GM12878 (cell line): ENCODE results near the gene JADE3. TPM values are rescaled to one million over a fixed set of nuclear protein-coding genes. Genes with fewer than 3 reads are reported as not detected.

ENCODE experiments used
- ATAC-seq: fragments of 200-7000 bp; cut with Tn5 transposase; 3 replicates; pipeline ENCODE4 v1.9.1; 2020; ENCODE audit warnings: mild to moderate bottlenecking, moderate library complexity
- BruUV-seq: library from RNA; stranded (reverse); fragments of 400-500 nt; replicated peaks from 2 replicates; lab custom pipeline; 2021; lab: Mats Ljungman, UMichigan
- CTCF ChIA-PET: fragments of 300-600 bp; sonication (Branson Sonifier 250); formaldehyde crosslinking; extraction: SDS; loops from one replicate; lab custom pipeline; 2021; ENCODE audit warnings: inconsistent platforms; lab: Yijun Ruan, JAX
- POLR2A ChIA-PET: fragments of 350-600 bp; formaldehyde crosslinking; extraction: SDS; loops from one replicate; lab custom pipeline; 2021; ENCODE audit warnings: inconsistent platforms; lab: Charles Lee
- RAD21 ChIA-PET: fragments of 300-600 bp; sonication (Branson Sonifier 250); formaldehyde crosslinking; loops from one replicate; lab custom pipeline; 2023; ENCODE audit warnings: antibody characterized with exemption; ENCODE audit not compliant: unreplicated experiment; lab: Charles Lee
- SMC1A ChIA-PET: fragments of 300-600 bp; sonication (Branson Sonifier 250); formaldehyde crosslinking; loops from one replicate; lab custom pipeline; 2023; ENCODE audit not compliant: unreplicated experiment, uncharacterized antibody; lab: Charles Lee
- DNase-seq: peaks from one replicate; pipeline ENCODE4 v3.0.0-alpha.2; 2011; ENCODE audit warnings: low read depth, low spot score
- FAIRE-seq: peaks from 3 replicates; lab custom pipeline; 2011; peaks lifted over from hg19 to GRCh38; lab: Jason Lieb, UNC
- H2AFZ ChIP-seq: 2 replicates; pipeline ENCODE4 v1.6.0; 2011; ENCODE audit warnings: low read depth, low read length, control low read depth; ENCODE audit not compliant: control insufficient read depth
- H3K27ac ChIP-seq: 2 replicates; pipeline ENCODE4 v1.5.1; 2011; ENCODE audit warnings: control low read depth; ENCODE audit not compliant: control insufficient read depth, insufficient read depth
- H3K27me3 ChIP-seq, 2 experiments: replicated peaks in 1 of 2; 2 replicates each; pipeline versions ENCODE4 v1.6.0 to v1.6.1; 2011; ENCODE audit warnings: low read length in 1 of 2; ENCODE audit not compliant: control insufficient read depth in 2 of 2, insufficient read depth in 2 of 2
- H3K36me3 ChIP-seq, 2 experiments: 2 replicates each; pipeline ENCODE4 v1.5.1; 2011; ENCODE audit warnings: low read length in 1 of 2; ENCODE audit not compliant: control insufficient read depth in 2 of 2, insufficient read depth in 2 of 2
- H3K4me1 ChIP-seq: 2 replicates; pipeline ENCODE4 v1.6.1; 2011; ENCODE audit warnings: mild to moderate bottlenecking, low read length, moderate library complexity, mixed read lengths; ENCODE audit not compliant: control insufficient read depth, insufficient read depth
- H3K4me2 ChIP-seq: 2 replicates; pipeline ENCODE4 v1.6.0; 2011; ENCODE audit warnings: control low read depth; ENCODE audit not compliant: control insufficient read depth, insufficient read depth
- H3K4me3 ChIP-seq: fragments of 200-600 bp; sonication (generic); 2 replicates; pipeline ENCODE4 v1.5.1; 2016
- H3K79me2 ChIP-seq: 2 replicates; pipeline ENCODE4 v1.6.0; 2011; ENCODE audit warnings: low read length; ENCODE audit not compliant: control insufficient read depth, insufficient read depth
- H3K9ac ChIP-seq: 2 replicates; pipeline ENCODE4 v1.8.0; 2011; ENCODE audit warnings: low read length, control low read depth, mixed read lengths; ENCODE audit not compliant: control insufficient read depth, insufficient read depth
- H3K9me3 ChIP-seq: replicated peaks from 3 replicates; pipeline ENCODE4 v1.5.1; 2011; ENCODE audit warnings: mild to moderate bottlenecking, low read length; ENCODE audit not compliant: control insufficient read depth, insufficient read depth
- H4K20me1 ChIP-seq: 2 replicates; pipeline ENCODE4 v1.6.0; 2011; ENCODE audit not compliant: control insufficient read depth, insufficient read depth
- BRCA1 ChIP-seq: IDR thresholded peaks from 2 replicates; pipeline ENCODE4 v1.6.1; 2011; ENCODE audit warnings: low read depth, low read length, improper control_type of control experiment
- CHD4 ChIP-seq: fragments of 200-600 bp; sonication (generic); IDR thresholded peaks from 2 replicates; pipeline ENCODE4 v1.6.1; 2016; ENCODE audit warnings: mild to moderate bottlenecking
- CREB1 ChIP-seq: IDR thresholded peaks from 2 replicates; pipeline ENCODE4 v1.6.1; 2012; ENCODE audit warnings: low read depth, mild to moderate bottlenecking, inconsistent platforms
- CREM ChIP-seq: IDR thresholded peaks from 2 replicates; pipeline ENCODE4 v1.6.1; 2014; ENCODE audit warnings: antibody characterized with exemption, low read depth
- POLR2A ChIP-seq: IDR thresholded peaks from 2 replicates; pipeline ENCODE4 v1.6.1; 2011; ENCODE audit warnings: low read depth, mild to moderate bottlenecking, low read length
- RAD21 ChIP-seq: IDR thresholded peaks from 2 replicates; pipeline ENCODE4 v1.6.1; 2011; ENCODE audit warnings: mild to moderate bottlenecking, low read depth, low read length, moderate library complexity; ENCODE audit not compliant: insufficient read depth
- RCOR1 ChIP-seq: conservative IDR thresholded peaks from 2 replicates; pipeline ENCODE4 v1.6.1; 2012; ENCODE audit warnings: low read depth, low read length, improper control_type of control experiment
- SIN3A ChIP-seq: IDR thresholded peaks from 2 replicates; pipeline ENCODE4 v1.6.1; 2012; ENCODE audit warnings: low read depth, low read length, improper control_type of control experiment
- TBL1XR1 ChIP-seq: IDR thresholded peaks from 2 replicates; pipeline ENCODE4 v1.6.1; 2012; ENCODE audit warnings: low read depth, low read length, improper control_type of control experiment
- ZSCAN29 ChIP-seq: fragments of 450-650 bp; IDR thresholded peaks from 2 replicates; pipeline ENCODE4 v1.6.1; 2017; ENCODE audit warnings: mild to moderate bottlenecking, moderate library complexity
- WGBS: methylation state at CpG from one replicate; pipeline ENCODE4 v1.1.6; 2016; ENCODE audit warnings: low lambda C conversion rate; ENCODE audit not compliant: insufficient replicate concordance, insufficient coverage; ENCODE audit errors: missing lambda C conversion rate; 5-methylcytosine and 5-hydroxymethylcytosine counted together
- in situ Hi-C: fragments of 300-500 bp; cut with MboI; formaldehyde crosslinking; loops from 9 replicates; pipeline ENCODE4 v1.14.3; 2018; ENCODE audit warnings: mixed read lengths
- intact Hi-C: fragments of 100-400 bp; cut with micrococcal nuclease; formaldehyde crosslinking; loops from one replicate; pipeline ENCODE4 v1.14.2; 2022; ENCODE audit not compliant: unreplicated experiment
- polyA plus RNA-seq, 11 experiments: library from polyadenylated mRNA; depleted of rRNA in 4 of 11; unstranded in 6 of 11; stranded (reverse) in 5 of 11; fragments of >200 nt; fragmentation: Nextera tagmentation in 4 of 11; fragmentation: Illumina TruSeq in 1 of 11; extraction: Ambion mirVana in 4 of 11; extraction: Trizol in 1 of 11; gene quantifications; 1 replicate in 1 of 11; 2 replicates in 10 of 11; pipeline versions ENCODE4 v1.2.1 to v1.2.3, GENCODE V29; 2011 to 2016; ENCODE audit warnings: inconsistent platforms in 2 of 11, missing spikeins in 2 of 11, low read depth in 1 of 11
- total RNA-seq, 4 experiments: library from RNA; depleted of rRNA in 3 of 4; stranded (reverse); fragments of >200 nt in 3 of 4; fragmentation: Illumina TruSeq in 1 of 4; extraction: Trizol in 1 of 4; gene quantifications; 2 replicates each; pipeline versions ENCODE4 v1.2.1 to v1.2.3, GENCODE V29; 2013 to 2021
- TF ChIP-seq, protein P1 (sequence below): fragments of 150-350 bp; IDR thresholded peaks from 2 replicates; pipeline ENCODE4 v1.6.1; 2014; ENCODE audit warnings: mild to moderate bottlenecking, low read depth, low read length
- TF ChIP-seq, protein P2 (sequence below): IDR thresholded peaks from 2 replicates; pipeline ENCODE4 v1.6.1; 2012; ENCODE audit warnings: low read depth, low read length, improper control_type of control experiment

JADE3 gene
- total and polyA plus RNA-seq, 10 of the 15 experiments (the other 5 are each of a cell fraction or from before 2014, with no cell fraction given), result 0.06 to 13.0 (median 0.65) TPM

DNA sequence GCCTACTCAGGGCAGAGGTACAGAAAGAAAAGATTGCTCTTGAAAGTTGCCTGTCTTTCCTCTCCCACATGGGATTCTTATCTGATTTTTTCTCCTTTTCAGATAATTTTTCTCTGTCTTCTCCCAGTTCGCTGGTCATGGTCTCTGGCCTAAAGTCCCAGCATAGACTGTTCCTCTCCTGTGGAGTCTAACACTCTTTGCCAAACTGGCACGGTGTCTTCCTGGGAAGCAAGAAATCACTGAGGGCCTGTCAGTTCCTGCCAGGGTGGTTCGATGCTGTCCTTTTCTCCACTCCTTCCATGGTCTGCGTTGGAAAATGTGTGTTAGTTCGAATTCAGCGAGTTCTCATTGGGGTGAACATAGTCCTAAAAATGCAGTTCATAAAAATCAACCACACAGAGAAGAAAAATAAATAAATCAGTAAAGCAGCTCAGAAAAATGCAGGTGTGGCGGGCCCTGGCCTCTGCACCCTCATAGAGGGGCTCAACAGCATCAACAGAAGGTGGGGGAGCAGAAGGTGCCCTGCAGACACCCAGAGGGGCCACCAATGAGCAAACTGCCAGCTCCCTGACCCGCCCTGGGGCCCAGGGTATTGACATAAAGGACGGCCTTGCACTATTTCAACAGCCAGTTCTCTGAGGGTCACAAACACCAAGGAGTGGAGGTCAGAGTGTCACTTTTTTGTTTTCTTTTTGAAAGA is 168.1 kb downstream of the JADE3 start (continued):
- TF ChIP-seq POLR2A (no peak), CREM (no peak), SIN3A (no peak), RAD21 (no peak)

DNA sequence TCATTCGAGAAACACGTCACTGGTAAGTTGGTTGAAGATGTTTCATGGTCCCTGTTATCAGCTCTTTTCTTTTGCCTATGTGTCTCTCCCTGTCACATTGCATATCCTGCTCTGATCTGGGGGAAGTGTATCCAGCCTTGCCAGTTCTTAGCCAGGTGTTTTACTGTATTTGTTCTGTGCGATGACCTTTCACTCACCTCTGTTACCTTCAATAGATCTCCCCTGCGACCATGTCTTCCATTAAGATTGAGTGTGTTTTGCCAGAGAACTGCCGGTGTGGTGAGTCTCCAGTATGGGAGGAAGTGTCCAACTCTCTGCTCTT is 168.7 kb downstream of the JADE3 start:
- intact Hi-C loops (no loop called here), in situ Hi-C loops (no loop called here)
- ChIA-PET POLR2A (interaction anchor here (0.5 kb wide), 1 partner anchor 289 kb away, joined by 3 read pairs; no protein-coding TSS in a partner anchor), CTCF (interaction anchor here (3.8 kb wide), 1 partner anchor 12 kb away, joined by 12 read pairs; no protein-coding TSS in a partner anchor), SMC1A (interaction anchor here (0.8 kb wide), 1 partner anchor 19 kb away, joined by 3 read pairs; no protein-coding TSS in a partner anchor), RAD21 (no interaction called here)
- Histone ChIP-seq H3K27ac (no peak overlapping the region), H3K9ac (no peak overlapping the region), H3K79me2 (no peaks in the 10 kb centered on the region), H3K4me2 (no peak overlapping the region), H2AFZ (no peak overlapping the region), H3K27me3 (no peaks in the 10 kb centered on the region; a peak in 1 of 4 replicates), H3K4me3 (no peak overlapping the region), H3K36me3 (no peaks in the 10 kb centered on the region), H3K4me1 (no peaks in the 10 kb centered on the region), H4K20me1 (no peaks in the 10 kb centered on the region), H3K9me3 (no peaks in the 10 kb centered on the region)
- ATAC-seq (no peak), DNase-seq (no peak), FAIRE-seq (no peak)
- BruUV-seq, result no TSS peak
- TF ChIP-seq, protein P1, sequence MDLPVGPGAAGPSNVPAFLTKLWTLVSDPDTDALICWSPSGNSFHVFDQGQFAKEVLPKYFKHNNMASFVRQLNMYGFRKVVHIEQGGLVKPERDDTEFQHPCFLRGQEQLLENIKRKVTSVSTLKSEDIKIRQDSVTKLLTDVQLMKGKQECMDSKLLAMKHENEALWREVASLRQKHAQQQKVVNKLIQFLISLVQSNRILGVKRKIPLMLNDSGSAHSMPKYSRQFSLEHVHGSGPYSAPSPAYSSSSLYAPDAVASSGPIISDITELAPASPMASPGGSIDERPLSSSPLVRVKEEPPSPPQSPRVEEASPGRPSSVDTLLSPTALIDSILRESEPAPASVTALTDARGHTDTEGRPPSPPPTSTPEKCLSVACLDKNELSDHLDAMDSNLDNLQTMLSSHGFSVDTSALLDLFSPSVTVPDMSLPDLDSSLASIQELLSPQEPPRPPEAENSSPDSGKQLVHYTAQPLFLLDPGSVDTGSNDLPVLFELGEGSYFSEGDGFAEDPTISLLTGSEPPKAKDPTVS, result no peak
- TF ChIP-seq CHD4 (no peak), RCOR1 (no peak), BRCA1 (no peak), CREB1 (no peak), ZSCAN29 (no peak), TBL1XR1 (no peak)
- TF ChIP-seq, protein P2, sequence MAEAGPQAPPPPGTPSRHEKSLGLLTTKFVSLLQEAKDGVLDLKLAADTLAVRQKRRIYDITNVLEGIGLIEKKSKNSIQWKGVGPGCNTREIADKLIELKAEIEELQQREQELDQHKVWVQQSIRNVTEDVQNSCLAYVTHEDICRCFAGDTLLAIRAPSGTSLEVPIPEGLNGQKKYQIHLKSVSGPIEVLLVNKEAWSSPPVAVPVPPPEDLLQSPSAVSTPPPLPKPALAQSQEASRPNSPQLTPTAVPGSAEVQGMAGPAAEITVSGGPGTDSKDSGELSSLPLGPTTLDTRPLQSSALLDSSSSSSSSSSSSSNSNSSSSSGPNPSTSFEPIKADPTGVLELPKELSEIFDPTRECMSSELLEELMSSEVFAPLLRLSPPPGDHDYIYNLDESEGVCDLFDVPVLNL, result no peak
- 57% methylated on average over 5 of the region's 5 CpGs for WGBS
